Activated CD4-positive, alpha-beta T cell treated with anti-CD3 and anti-CD28 coated beads, Interleukin-2, amount 10 ng/mL, durations not matched to agents 7 days and 5 days (primary cell): ENCODE data around the gene ELP5. TPM values are rescaled to one million over a fixed set of nuclear protein-coding genes. Genes with fewer than 3 reads are reported as not detected.

Source experiments
- CTCF ChIA-PET: fragments of 350-600 bp; sonication (Branson Sonifier 250); formaldehyde crosslinking; loops from one replicate; lab custom pipeline; 2021; ENCODE audit warnings: antibody characterized with exemption; lab: Charles Lee
- POLR2A ChIA-PET: fragments of 350-600 bp; sonication (Branson Sonifier 250); formaldehyde crosslinking; loops from one replicate; lab custom pipeline; 2021; ENCODE audit warnings: antibody characterized with exemption; lab: Charles Lee
- DNase-seq: peaks from one replicate; pipeline ENCODE4 v3.0.0-alpha.2; 2020
- H3K27ac Mint-ChIP-seq: one replicate; pipeline ENCODE4 v1.8.0; 2021; ENCODE audit warnings: mild to moderate bottlenecking, moderate library complexity, mixed read lengths
- H3K27me3 Mint-ChIP-seq: one replicate; pipeline ENCODE4 v1.8.0; 2021; ENCODE audit warnings: mixed read lengths
- H3K36me3 Mint-ChIP-seq: one replicate; pipeline ENCODE4 v1.8.0; 2021; ENCODE audit warnings: low read depth, mixed read lengths
- H3K4me1 Mint-ChIP-seq: one replicate; pipeline ENCODE4 v1.8.0; 2021; ENCODE audit warnings: mixed read lengths
- H3K4me3 Mint-ChIP-seq: one replicate; pipeline ENCODE4 v1.8.0; 2021; ENCODE audit warnings: mild to moderate bottlenecking, moderate library complexity, mixed read lengths
- H3K9me3 Mint-ChIP-seq: one replicate; pipeline ENCODE4 v1.8.0; 2021; ENCODE audit warnings: mixed read lengths
- total RNA-seq, 2 experiments: library from RNA; stranded (reverse); gene quantifications; one replicate each; pipeline ENCODE4 v1.2.3, GENCODE V29; 2021

Gene ELP5
- total RNA-seq, result 10 to 100 TPM; 41.7 to 42.4 TPM

- DNase-seq, result peak; percentile 93
- Mint-ChIP-seq H3K36me3 (peaks cover 18% of the 10 kb centered on the region), H3K4me1 (peaks cover 47% of the 10 kb centered on the region), H3K27me3 (no peaks in the 10 kb centered on the region), H3K27ac (peak within 1 kb of the TSS; percentile 99), H3K4me3 (peak within 1 kb of the TSS; percentile 95), H3K9me3 (no peaks in the 10 kb centered on the region)
- ChIA-PET CTCF (interaction anchor here (1.0 to 2.5 kb wide), 2 partner anchors 11 to 40 kb away, joined by 3 to 11 read pairs; partner anchors contain the start of gene GABARAP), POLR2A (no interaction called here)
These were observed at the start of gene ELP5 for GRCh38 chr17:7252176-7253043. Gene ELP5, plus strand, starts transcription at chr17:7252215. Its CDS starts 336 bp downstream, at chr17:7252551.

GRCh38 chr17:7203391-7203790 is 48.6 kb upstream of the ELP5 start:
- peak overlapping the region; percentile 64 for H3K27ac Mint-ChIP-seq
- H3K4me3 Mint-ChIP-seq, result peak overlapping the region; percentile 30
- CTCF ChIA-PET, result interaction anchor here (0.6 to 1.2 kb wide), 4 partner anchors 11 to 102 kb away, joined by 3 to 5 read pairs (median 4); no protein-coding TSS in a partner anchor
- H3K27me3 Mint-ChIP-seq, result no peaks in the 10 kb centered on the region
- H3K4me1 Mint-ChIP-seq, result peaks cover 32% of the 10 kb centered on the region
- H3K36me3 Mint-ChIP-seq, result peaks cover 2% of the 10 kb centered on the region
- POLR2A ChIA-PET, result interaction anchor here (0.6 kb wide), 1 partner anchor 20 kb away, joined by 5 read pairs; no protein-coding TSS in a partner anchor
- no peaks in the 10 kb centered on the region for H3K9me3 Mint-ChIP-seq
- no peak for DNase-seq

DNA sequence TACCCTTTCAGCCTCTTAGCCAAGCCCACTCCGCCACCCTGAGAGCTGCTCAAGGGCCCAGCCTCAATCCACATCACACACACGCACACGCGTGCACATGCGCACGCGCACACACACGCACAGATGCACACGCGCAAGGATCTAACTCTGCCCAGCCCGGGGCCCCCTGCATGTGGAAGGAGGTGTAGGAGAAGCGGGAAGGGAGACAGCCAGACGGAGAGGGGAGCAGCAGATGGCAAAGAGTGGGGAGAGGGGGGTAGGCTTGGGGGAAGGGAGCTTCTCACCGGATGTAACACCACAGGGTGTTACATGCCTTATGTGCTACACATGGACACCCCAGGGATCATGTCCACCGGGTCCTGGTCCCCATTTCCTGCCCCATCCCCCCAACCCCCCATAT is 47.7 kb upstream of the ELP5 start:
- peaks cover 2% of the 10 kb centered on the region for H3K36me3 Mint-ChIP-seq
- DNase-seq, result no peak
- H3K27me3 Mint-ChIP-seq, result no peaks in the 10 kb centered on the region
- H3K27ac Mint-ChIP-seq, result peak overlapping the region; percentile 86
- H3K4me1 Mint-ChIP-seq, result peaks cover 34% of the 10 kb centered on the region
- POLR2A ChIA-PET, result no interaction called here
- CTCF ChIA-PET, result interaction anchor here (0.7 to 1.2 kb wide), 3 partner anchors 10 to 41 kb away, joined by 3 read pairs; no protein-coding TSS in a partner anchor
- H3K4me3 Mint-ChIP-seq, result peak overlapping the region; percentile 69
- no peaks in the 10 kb centered on the region for H3K9me3 Mint-ChIP-seq

DNA sequence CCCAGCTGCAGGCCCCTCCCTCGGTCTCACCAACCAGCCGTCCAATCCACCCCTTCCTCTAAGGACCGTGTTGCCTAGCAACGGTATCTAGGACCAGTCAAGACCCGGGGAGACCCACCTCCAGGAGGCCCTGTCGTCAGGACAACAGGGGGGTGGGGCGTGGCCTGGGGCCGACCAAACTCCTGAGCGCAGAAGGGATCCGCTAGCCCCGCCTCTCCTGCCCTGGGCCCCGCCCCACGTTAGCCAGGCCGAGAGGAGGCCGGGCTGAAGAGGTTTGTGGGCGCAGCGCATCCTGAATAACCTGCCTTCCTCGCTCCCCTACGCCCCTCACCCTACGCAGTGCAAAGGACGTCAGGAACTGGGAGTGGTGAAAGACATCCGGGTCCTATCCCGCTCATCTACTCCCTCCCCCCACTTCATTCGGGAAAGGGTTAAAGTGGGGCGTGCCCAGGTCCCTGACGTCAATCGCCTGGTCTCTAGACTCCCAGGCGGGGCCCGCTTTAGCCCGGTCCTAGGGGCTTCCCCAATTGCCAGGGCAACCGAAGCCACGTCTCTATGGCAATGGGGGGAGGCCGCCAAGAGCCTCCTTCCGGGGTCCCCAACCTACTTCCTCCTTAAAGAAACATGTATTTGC is 47.1 kb upstream of the ELP5 start:
- H3K9me3 Mint-ChIP-seq, result no peaks in the 10 kb centered on the region
- H3K27me3 Mint-ChIP-seq, result peaks cover 2% of the 10 kb centered on the region
- POLR2A ChIA-PET, result no interaction called here
- peaks cover 34% of the 10 kb centered on the region for H3K4me1 Mint-ChIP-seq
- peaks cover 2% of the 10 kb centered on the region for H3K36me3 Mint-ChIP-seq
- peak overlapping the region; percentile 69 for H3K4me3 Mint-ChIP-seq
- DNase-seq, result peak; percentile 93
- CTCF ChIA-PET, result interaction anchor here (0.7 kb wide), 1 partner anchor 41 kb away, joined by 3 read pairs; no protein-coding TSS in a partner anchor
- H3K27ac Mint-ChIP-seq, result peak overlapping the region; percentile 86

- Mint-ChIP-seq H3K36me3 (peaks cover 2% of the 10 kb centered on the region), H3K4me1 (peaks cover 37% of the 10 kb centered on the region), H3K27ac (peak overlapping the region; percentile 86), H3K27me3 (peaks cover 6% of the 10 kb centered on the region), H3K4me3 (peak overlapping the region; percentile 69), H3K9me3 (no peaks in the 10 kb centered on the region)
- no peak for DNase-seq
- CTCF ChIA-PET, result interaction anchor here (1.0 kb wide), 1 partner anchor 10 kb away, joined by 4 read pairs; no protein-coding TSS in a partner anchor
- POLR2A ChIA-PET, result no interaction called here
These were observed 46.5 kb upstream of the ELP5 start for GRCh38 chr17:7205561-7205960.

GRCh38 chr17:7207120-7208001 is 44.7 kb upstream of the ELP5 start:
- Mint-ChIP-seq H3K4me3 (no peak overlapping the region), H3K4me1 (peaks cover 45% of the 10 kb centered on the region), H3K27me3 (peaks cover 14% of the 10 kb centered on the region), H3K36me3 (peaks cover 2% of the 10 kb centered on the region), H3K9me3 (no peaks in the 10 kb centered on the region), H3K27ac (no peak overlapping the region)
- POLR2A ChIA-PET, result no interaction called here
- no peak for DNase-seq
- CTCF ChIA-PET, result interaction anchor here (0.7 to 1.6 kb wide), 5 partner anchors 11 to 129 kb away, joined by 3 to 4 read pairs (median 3); partner anchors contain the start of gene ACAP1

DNA sequence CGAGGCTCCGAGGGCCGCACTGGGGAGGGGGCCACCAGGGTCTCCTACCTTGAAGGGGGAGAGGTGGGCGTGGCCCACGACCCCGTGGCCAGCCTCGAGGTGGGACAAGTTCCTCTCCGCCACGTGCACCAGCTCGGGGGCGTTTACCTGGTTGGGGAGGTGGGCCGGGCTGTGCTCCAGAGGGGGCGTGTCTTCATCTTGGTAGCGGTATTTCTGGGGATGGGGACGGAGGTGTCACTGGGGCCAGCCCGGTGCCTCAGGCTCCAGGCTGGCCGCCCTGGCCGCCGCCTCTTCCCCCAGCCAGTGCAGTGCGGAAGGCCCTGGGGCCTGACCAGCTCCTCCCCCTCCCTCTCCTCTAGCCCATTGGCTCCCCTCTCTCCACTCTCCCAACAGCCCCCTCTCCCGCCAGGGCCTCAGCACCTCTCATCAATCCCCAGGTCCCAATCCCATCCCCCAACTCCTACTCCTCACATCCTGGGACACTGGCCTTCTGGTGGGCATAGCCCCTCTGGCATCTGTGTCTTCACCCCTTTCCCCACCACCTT is 43.9 kb upstream of the ELP5 start:
- H3K9me3 Mint-ChIP-seq, result no peaks in the 10 kb centered on the region
- ChIA-PET POLR2A (no interaction called here), CTCF (interaction anchor here (0.7 to 1.6 kb wide), 2 partner anchors 12 to 128 kb away, joined by 3 read pairs; partner anchors contain the start of gene ACAP1)
- H3K4me3 Mint-ChIP-seq, result no peak overlapping the region
- H3K27me3 Mint-ChIP-seq, result peaks cover 15% of the 10 kb centered on the region
- no peak for DNase-seq
- peaks cover under 1% of the 10 kb centered on the region for H3K36me3 Mint-ChIP-seq
- H3K27ac Mint-ChIP-seq, result no peak overlapping the region
- peaks cover 47% of the 10 kb centered on the region for H3K4me1 Mint-ChIP-seq

- no peaks in the 10 kb centered on the region for H3K36me3 Mint-ChIP-seq
- POLR2A ChIA-PET, result no interaction called here
- H3K27me3 Mint-ChIP-seq, result peaks cover 15% of the 10 kb centered on the region
- CTCF ChIA-PET, result interaction anchor here (1.5 kb wide), 1 partner anchor 10 kb away, joined by 3 read pairs; no protein-coding TSS in a partner anchor
- no peaks in the 10 kb centered on the region for H3K9me3 Mint-ChIP-seq
- no peak for DNase-seq
- peaks cover 49% of the 10 kb centered on the region for H3K4me1 Mint-ChIP-seq
- no peak overlapping the region for H3K27ac Mint-ChIP-seq
- no peak overlapping the region for H3K4me3 Mint-ChIP-seq
These were observed 43.1 kb upstream of the ELP5 start for GRCh38 chr17:7208754-7209460.

DNA sequence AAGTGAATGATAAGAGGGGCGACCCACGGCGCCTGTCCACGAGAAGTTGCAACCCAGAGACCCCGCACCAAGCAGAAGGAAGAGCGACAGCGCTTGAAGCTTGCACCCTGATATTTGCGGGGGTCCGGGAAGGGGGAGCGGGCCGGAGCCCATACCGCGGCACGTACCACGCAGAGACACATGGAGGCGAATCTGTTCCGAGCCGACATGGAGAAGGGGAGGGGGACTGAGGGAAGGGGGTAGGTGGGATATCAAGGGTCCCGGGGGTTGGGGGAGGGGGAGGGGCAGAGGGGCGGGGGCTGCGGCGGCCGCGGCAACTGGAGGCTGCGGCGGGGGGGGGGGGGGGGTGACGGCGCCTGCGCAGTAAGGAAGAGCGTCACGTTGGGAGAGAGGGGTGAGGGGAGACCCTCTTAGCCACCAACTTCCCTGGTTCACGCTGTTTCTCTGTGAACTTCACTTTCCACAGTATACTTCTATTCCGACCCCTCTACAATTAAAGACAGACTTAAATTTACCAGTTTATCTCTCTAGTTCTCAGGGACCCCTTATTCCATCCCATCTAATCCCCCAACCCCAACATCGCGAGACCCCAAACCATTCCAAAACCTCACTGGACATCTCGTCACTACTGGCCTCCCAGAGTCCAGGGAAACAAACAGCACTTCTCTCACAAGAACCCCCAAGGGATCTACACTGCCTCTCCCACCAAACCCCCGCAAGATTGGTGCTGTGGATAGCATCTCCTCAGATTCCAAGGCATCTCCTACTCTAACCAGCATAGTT is 40.3 kb upstream of the ELP5 start:
- Mint-ChIP-seq H3K4me1 (peaks cover 48% of the 10 kb centered on the region), H3K36me3 (no peaks in the 10 kb centered on the region), H3K27ac (no peak overlapping the region), H3K4me3 (no peak overlapping the region), H3K27me3 (peaks cover 15% of the 10 kb centered on the region), H3K9me3 (no peaks in the 10 kb centered on the region)
- CTCF ChIA-PET, result no interaction called here
- POLR2A ChIA-PET, result no interaction called here
- DNase-seq, result no peak

DNA sequence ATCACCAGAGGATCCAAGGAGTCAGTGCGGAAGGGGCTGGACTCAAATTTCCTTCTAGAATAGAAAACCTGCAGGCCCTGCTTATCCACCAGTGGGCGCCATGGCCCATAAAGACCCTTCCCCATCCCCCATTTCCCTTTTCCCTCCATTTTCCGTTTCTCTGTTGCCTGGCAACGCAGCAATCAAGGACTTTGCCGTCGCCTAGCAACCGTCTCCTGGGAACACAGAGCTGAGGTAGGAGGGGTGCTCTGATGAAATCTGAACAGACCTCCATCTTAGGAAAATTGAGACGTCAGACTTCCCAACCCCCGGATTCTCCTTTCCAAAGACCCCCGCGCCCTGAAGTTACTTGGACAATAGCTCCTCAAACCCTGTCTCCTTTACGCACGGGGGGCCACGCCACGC is 38.1 kb upstream of the ELP5 start:
- Mint-ChIP-seq H3K27ac (peak overlapping the region; percentile 89), H3K4me1 (peaks cover 62% of the 10 kb centered on the region), H3K4me3 (peak overlapping the region; percentile 77), H3K36me3 (no peaks in the 10 kb centered on the region), H3K27me3 (peaks cover 15% of the 10 kb centered on the region), H3K9me3 (no peaks in the 10 kb centered on the region)
- ChIA-PET POLR2A (no interaction called here), CTCF (interaction anchor here (0.7 to 2.0 kb wide), 9 partner anchors 10 to 193 kb away, joined by 3 to 7 read pairs (median 3); partner anchors contain the start of genes DVL2 and PHF23)
- peak; percentile 81 for DNase-seq
